Head of caudate nucleus (tissue), 42 donors: ENCODE data around the gene IL13RA1.
"Not testable (repeated sequence)": the region's sequence is repeated elsewhere in the genome, so short reads cannot be mapped to it uniquely, and the experiment has no call there.

Experiments used
- DNase-seq, 42 donors: peaks; one replicate each; pipeline versions ENCODE4 v3.0.0 to v3.0.0-alpha.2; 2020 to 2021; ENCODE audit warnings: mixed read lengths in 7 of 42
- intact Hi-C: fragments of 100-400 bp; cut with DNase I; formaldehyde crosslinking; loops from one replicate; pipeline ENCODE4 v1.15.0; 2022

Gene IL13RA1

DNA sequence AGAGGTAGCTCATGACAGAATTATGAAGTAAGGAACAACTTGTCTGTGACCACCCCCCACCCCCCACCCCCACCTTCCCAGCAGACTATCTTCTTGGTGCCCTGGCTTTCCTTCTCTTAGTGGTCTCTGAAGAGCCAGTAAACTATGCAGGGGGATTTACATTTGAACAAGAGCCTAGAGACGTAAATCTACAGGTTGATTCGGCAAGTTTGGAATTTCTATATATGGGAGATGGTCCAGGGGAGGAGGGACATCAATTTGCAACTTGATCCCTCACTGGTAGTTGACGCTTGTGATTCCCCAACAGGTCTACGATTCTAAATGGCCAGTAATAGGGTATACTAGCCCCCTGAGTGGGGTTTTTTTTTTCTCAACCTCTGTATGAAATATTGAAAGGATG lies 36.7 kb downstream of the IL13RA1 start:
- intact Hi-C loops, result no loop called here
- no peak for DNase-seq

DNA sequence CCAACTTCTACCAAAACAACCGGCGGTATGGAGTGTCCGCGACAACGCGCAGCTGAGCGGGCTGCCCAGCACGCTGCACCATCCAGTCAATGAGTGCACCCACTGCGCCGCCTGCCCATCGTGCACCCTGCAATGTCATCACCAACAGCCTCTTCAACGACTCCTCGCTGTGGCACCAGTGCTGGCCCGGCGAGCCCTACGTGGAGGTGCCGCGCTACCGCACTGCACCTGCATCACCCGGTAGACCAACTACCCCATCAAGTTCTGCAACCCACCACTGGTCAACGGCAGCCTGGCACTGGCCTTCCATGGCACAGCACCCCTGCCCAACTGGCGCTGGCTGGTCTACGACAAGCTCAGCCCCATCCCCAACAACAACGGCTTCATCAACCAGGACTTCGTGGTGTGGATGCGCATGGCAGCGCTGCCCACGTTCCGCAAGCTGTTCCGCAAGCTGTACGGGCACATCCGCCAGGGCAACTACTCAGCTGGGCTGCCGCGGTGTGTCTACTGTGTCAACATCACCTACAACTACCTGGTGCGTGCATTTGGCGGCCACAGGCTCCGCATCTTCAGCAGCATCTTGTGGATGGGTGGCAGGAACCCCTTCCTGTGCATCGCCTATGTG lies 42.8 kb downstream of the IL13RA1 start:
- no peak for DNase-seq
- intact Hi-C loops, result no loop called here

DNA sequence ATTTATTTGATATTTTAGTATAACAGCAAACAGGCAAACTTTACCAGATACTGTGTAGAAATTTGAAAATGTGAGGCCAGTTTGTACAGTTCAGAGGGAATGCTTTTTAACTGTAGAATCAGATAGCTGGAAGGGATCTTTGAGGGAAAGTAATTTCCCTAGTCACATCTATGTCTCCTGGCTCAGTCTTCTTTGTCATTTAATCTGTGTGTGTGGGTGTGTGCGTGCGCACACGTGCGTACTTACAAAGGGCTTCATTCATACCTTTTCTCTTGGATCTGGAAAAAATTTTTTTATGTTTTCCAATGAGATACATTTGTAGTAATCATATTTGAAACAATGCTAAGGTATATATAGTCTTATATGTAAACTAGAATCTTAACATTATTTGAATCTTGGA lies 44.6 kb downstream of the IL13RA1 start:
- no peak for DNase-seq
- intact Hi-C loops, result no loop called here

DNA sequence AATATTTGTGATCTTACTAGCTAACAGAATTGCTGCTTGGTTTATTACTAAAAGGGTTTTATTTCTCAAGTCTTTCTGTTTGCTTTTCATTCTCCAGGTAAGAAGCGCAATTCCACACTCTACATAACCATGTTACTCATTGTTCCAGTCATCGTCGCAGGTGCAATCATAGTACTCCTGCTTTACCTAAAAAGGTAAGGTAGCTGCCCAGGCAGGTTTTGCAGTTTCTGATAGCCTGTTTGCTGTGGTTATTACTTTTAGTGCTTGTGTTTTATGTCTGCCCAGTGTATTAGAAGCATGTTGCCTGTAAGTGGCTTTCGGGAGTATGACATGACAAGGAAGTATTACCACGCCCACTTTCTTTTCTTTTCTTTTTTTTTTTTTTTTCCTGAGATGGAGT lies 46.4 kb downstream of the IL13RA1 start:
- intact Hi-C loops, result no loop called here
- no peak for DNase-seq

DNA sequence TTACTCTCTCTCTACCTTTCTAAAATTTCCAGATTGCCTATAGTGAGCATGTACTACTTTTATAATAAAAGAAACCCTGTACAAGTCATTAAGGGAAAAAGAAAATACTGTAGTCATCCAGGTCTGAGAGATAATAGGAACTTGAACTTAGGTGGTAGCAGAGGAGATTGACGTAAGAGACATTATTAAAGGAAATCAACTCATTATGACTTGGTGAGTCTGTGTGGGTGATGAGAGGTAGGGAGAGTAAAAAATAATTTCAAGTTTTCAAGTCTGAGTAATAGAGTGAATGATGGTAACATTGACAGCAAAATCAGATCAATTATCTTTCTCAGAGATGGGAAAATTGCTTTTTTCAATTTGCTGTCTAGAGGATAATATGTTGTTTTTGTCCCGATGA lies 52.2 kb downstream of the IL13RA1 start:
- no peak for DNase-seq
- intact Hi-C loops, result no loop called here

DNA sequence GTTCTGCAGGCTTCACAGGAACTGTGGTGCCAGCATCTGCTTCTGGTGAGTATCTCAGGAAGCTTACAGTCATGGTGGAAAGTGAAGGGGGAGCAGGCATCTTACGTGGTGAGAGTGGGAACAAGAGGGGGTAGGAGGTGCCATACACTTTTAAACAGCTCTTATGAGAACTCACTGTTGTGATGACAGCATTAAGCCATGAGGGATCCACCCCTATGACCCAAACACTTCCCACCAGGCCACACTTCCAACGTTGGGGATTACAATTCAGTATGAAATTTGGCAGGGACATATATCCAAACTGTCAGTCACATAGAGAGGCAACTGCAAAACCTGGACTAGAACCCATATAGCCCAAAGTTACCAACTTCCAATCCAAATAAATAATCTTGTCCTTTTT lies 53.1 kb downstream of the IL13RA1 start:
- intact Hi-C loops, result no loop called here
- DNase-seq, result no peak

DNA sequence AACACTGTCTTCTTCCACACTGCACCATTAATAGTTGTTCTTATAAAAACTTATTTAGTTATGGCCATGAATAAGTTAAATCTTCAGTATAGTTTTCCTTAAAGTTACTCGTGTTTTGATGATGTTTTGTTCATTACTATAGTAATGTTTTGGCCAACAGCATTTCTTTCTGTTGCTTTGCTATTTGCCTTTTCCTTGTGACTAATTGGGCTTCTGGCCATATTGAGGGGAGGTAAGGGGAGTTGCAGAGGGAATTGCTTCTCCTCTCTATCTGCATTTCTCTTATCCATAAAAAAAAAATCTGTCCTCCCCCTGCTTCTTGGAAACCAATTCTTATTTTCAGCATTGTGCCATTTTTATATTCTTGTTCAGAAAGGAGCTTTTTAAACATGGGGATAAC lies 53.5 kb downstream of the IL13RA1 start:
- intact Hi-C loops, result no loop called here
- DNase-seq, result no peak

DNA sequence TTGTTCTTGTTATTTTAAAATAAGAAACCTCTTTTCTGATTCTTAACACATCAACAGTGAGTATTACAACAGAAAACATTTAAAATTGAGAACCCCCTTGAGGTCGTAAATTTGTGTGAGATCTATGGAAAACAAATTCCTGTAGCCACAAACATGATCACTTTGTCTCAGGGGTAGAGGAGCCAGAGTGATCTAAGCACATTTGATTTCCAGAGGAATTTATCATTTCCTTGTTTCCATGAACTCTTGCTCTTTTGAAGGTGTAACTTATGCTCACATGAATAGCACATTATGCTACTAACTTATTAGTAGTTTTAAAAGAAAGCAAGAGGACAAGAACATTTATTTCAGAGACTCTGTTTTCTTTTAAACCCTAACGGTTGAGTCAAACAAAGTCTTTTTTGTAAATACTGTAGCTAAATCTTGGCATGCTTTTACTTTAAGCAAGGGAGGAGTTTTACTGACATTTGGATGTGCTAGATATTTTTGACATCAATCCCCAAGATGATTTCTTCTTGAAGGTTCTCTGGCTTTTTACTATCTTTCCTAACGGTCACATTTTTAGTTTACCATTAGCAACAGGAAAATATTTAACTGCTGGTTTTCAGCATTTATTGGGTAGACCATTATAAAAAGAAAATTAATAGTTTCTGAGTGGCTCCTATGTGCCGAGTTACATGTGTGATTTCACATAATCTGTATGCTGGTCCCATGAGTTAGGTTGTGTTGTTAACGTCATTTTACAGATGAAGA lies 68.3 kb downstream of the IL13RA1 start:
- no peak for DNase-seq
- intact Hi-C loops, result no loop called here

DNA sequence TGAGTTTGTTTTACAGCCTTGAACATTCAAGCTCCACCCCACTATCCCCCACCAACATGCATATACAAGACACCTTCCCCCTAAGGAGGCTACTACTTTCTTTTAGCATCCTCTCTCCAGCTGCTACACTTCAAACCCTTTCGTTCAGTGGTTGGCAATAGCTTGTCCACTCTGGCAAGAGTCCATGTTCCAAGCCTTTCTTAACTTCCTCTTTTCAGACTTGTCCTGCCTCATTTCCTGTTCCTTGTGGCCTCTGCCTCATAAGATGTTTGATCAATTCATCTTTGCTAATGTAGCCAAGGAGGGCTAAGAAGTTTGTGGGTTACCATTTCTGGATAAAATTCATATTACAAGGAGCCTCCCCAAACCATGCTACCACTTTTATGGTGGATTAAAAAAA lies 75.5 kb downstream of the IL13RA1 start:
- peak in 3 of 42 donors; percentile 4 to 15 (median 13) for DNase-seq

DNA sequence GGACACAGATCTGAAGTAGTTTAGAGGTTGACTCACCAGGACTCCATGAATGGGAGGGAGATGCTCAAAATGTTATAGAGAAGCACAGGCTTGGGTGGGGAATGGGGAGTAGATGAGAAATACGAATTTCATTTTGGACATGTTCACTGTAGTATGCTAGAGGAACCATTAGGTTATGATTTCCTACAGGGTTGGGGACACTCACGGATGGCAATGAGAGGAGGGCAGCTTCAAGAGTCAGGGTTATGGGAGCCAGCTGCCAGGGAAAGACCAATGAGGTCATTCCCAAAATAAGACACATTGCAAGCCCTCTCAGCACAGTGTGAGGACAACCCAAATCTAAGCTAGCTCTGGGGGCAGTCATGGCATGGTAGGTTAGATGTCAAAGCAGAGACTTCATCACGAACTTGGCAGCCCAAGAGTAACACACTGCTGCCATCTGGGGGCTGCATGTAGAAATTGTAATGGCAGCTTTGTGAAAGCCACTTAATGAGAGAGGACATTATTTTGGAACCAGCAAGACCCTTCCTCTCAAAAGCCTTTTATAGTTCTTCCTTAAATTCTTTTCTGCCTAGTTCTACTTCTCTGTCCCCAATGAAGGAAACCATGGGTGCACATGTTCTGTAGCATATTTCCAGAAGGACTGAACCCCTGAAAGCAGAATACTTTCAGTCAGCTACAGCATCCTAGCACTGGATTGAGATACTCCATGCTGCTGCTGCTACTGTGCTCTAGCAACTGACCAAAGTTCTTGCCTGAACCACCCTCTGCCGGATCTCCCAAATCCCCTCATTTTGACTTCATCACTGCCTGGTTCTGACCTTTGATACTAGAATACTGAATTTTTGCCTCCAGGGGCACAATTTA lies 80.0 kb downstream of the IL13RA1 start:
- peak in 40 of 42 donors; percentile 12 to 78 (median 52) for DNase-seq
- intact Hi-C loops, result loop anchor here (10.0 kb wide), 1 partner anchor 203 kb away; no protein-coding TSS in a partner anchor

More for the DNA sequence above, 75.5 kb downstream of the IL13RA1 start:
- intact Hi-C loops, result loop anchor here (10.0 kb wide), 1 partner anchor 198 kb away; no protein-coding TSS in a partner anchor

DNA sequence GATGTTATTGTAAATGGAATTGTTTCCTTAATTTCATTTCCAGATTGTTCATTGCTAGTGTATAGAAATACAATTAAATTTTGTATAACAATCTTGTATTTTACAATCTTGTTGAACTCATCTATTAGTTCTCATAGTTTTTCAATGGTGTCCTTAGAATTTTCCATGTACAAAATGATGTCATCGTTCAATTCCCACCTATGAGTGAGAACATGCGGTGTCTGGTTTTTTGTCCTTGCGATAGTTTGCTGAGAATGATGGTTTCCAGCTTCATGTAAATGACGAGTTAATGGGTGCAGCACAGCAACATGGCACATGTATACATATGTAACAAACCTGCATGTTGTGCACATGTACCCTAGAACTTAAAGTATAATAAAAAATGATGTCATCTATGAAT lies 89.9 kb downstream of the IL13RA1 start:
- DNase-seq, intact Hi-C loops: not testable (repeated sequence)

DNA sequence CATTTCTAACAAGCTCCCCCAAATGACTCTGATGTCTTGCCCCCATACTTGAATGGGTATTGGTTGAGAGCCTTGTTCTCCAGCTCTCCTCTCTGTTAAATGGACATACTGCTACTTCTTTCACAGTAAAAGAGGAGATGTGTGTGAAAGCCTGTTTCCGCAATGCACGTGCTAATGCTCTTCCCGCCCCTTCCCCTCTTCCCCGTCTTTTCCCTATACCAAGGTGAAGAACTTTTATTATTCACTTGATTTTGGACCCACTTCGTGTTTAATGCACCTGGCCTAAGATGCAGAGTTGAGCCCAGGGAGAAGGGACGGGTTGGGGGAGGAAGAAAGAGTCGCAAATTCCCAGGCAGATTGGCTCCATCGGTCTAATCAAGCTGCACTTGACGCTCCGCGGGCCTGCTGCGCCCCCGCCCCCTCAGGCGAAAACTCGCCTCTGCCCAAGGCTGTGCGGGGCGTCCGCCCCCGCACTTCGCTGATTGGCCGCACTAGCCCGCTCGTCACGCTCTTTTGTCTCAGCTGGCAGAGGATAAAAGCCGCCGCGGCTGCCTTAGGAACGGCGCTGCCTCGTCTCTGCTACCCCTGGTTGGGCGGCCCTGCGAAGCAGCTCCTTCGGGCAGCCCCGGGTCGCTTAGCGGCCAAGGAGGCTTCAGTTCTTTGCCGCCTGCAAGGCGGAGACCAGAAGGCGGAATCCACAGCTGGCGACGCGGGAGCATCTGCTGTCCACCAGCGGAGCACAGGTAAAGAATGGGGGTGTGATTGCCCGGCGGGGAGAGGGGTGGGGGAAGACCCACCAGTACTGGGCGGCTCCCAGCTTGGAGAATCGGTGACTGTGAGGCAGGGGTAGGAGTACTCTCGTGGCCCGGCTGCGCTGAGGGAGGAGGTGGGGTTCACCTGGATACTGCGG lies 96.1 kb downstream of the IL13RA1 start, which contains the start of gene ZCCHC12:
Gene ZCCHC12, plus strand, starts transcription at position 562 of the 910 bp plus-strand sequence. CDS start 1,421 bp downstream, outside the sequence.
- DNase-seq, result peak; percentile 12 to 88 (median 72)
- intact Hi-C loops, result no loop called here

DNA sequence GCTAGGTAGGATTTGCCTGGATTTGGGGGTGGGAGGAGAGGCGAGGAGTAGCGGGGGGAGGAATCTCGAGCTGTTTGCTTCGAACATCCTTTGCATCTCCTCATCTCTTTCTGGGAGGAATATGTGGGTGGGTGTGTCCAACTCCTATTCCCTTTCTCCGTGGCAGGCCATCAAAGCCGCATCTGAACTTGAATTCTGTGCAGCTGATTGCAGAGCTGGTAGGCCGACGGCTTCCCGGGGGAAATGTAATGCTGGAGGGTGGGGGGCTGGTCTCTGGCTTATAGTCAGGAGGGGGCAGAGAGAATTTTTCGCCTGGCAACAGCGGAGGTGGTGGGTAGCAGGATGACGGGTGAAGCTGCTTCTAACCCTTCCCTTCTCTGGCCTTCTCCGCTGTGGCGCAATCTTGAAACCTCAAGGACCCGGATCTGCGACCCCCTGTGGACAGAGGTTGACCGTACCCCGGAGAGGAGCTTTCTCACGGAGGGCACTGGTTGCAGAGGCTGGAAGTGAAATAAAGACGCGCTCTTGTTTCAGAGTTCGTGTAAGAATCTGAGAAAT lies 96.8 kb downstream of the IL13RA1 start:
- peak in 8 of 42 donors; percentile 6 to 26 (median 12) for DNase-seq
- intact Hi-C loops, result no loop called here

DNA sequence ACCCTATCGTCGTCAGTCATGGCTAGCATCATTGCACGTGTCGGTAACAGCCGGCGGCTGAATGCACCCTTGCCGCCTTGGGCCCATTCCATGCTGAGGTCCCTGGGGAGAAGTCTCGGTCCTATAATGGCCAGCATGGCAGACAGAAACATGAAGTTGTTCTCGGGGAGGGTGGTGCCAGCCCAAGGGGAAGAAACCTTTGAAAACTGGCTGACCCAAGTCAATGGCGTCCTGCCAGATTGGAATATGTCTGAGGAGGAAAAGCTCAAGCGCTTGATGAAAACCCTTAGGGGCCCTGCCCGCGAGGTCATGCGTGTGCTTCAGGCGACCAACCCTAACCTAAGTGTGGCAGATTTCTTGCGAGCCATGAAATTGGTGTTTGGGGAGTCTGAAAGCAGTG lies 97.8 kb downstream of the IL13RA1 start:
- intact Hi-C loops, result no loop called here
- peak in 1 of 42 donors; percentile 13 for DNase-seq

DNA sequence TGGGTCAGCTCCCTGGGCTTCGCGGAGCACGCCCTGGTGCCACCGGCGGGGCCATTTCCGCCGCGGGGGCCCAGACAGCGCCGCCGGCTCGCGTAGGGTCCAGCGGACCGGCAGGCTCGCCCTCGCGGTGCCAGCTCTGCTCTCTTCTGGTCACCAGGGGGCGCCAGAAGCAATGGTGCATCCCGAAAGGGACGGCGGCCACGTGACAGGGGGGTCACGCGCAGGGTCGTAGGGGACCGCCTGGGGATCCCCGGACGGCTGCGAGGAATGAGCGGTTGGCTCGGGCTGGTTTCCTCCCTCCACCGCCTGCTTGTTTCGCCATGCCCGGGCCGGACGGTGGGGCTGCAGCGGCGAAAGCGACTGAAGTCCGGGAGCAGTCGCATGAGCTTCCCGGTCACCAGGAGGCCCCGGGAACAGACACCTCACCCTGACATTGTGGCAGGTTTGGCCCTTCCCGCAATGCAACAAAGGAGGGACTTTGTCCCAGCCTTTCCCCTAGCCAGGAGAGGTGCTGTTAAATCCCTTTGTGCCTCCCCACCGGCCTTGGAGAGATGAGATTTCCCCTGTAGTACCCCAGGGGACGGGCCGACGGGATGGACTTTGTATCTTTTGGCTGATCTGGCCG lies 112.0 kb downstream of the IL13RA1 start:
- DNase-seq, result peak; percentile 80 to 96 (median 90)
- intact Hi-C loops, result no loop called here
